PC-9 (cell line): Measurements from ENCODE around the gene BCL11A. TPM values are rescaled to one million over a fixed set of nuclear protein-coding genes. Genes with fewer than 3 reads are reported as not detected.

Source experiments
- BruUV-seq: library from RNA; stranded (reverse); fragments of 400-500 nt; replicated peaks from 2 replicates; lab custom pipeline; 2021; lab: Mats Ljungman, UMichigan
- CTCF ChIA-PET: fragments of 300-600 bp; sonication (Branson Sonifier 250); formaldehyde crosslinking; loops from one replicate; lab custom pipeline; 2022; ENCODE audit warnings: antibody characterized with exemption; lab: Charles Lee
- POLR2A ChIA-PET: fragments of 300-600 bp; sonication (Branson Sonifier 250); formaldehyde crosslinking; loops from one replicate; lab custom pipeline; 2022; ENCODE audit warnings: antibody characterized with exemption; ENCODE audit not compliant: unreplicated experiment; lab: Charles Lee
- DNase-seq, 2 experiments: peaks; one replicate each; pipeline versions ENCODE4 v3.0.0 to v3.0.0-alpha.2; 2015 to 2022; ENCODE audit warnings: mixed read lengths in 1 of 2
- H2AFZ ChIP-seq: fragments of 200-600 bp; sonication (generic); 2 replicates; pipeline ENCODE4 v1.8.1; 2017; ENCODE audit warnings: antibody characterized with exemption
- H3F3A ChIP-seq: fragments of 200-600 bp; sonication (generic); 2 replicates; pipeline ENCODE4 v1.8.1; 2017; ENCODE audit warnings: antibody characterized with exemption, mild to moderate bottlenecking, low read depth; ENCODE audit not compliant: insufficient read depth
- H3K27ac ChIP-seq: fragments of 200-600 bp; sonication (generic); 2 replicates; pipeline ENCODE4 v1.6.1; 2016; ENCODE audit warnings: mixed run types
- H3K27me3 ChIP-seq: fragments of 200-600 bp; sonication (generic); 2 replicates; pipeline ENCODE4 v1.6.1; 2016; ENCODE audit warnings: low read depth, mixed run types; ENCODE audit not compliant: insufficient read depth
- H3K36me3 ChIP-seq: fragments of 200-600 bp; sonication (generic); 2 replicates; pipeline ENCODE4 v1.6.1; 2016; ENCODE audit warnings: low read depth, mixed run types
- H3K4me1 ChIP-seq: fragments of 200-600 bp; sonication (generic); replicated peaks from 2 replicates; pipeline ENCODE4 v1.6.1; 2016; ENCODE audit warnings: mixed run types; ENCODE audit not compliant: insufficient read depth
- H3K4me2 ChIP-seq: fragments of 200-600 bp; sonication (generic); 2 replicates; pipeline ENCODE4 v1.6.1; 2017; ENCODE audit warnings: mixed run types
- H3K4me3 ChIP-seq: fragments of 200-600 bp; sonication (generic); 2 replicates; pipeline ENCODE4 v1.6.1; 2016; ENCODE audit warnings: mixed run types
- H3K79me2 ChIP-seq: fragments of 200-600 bp; sonication (generic); 2 replicates; pipeline ENCODE4 v1.6.1; 2017; ENCODE audit warnings: low read depth, mixed run types
- H3K9me2 ChIP-seq: fragments of 200-600 bp; sonication (generic); 2 replicates; pipeline ENCODE4 v1.8.1; 2017; ENCODE audit warnings: mild to moderate bottlenecking; ENCODE audit not compliant: insufficient read depth
- H3K9me3 ChIP-seq: fragments of 200-600 bp; sonication (generic); 2 replicates; pipeline ENCODE4 v1.8.1; 2016; ENCODE audit warnings: low read depth; ENCODE audit not compliant: insufficient read depth
- H4K20me1 ChIP-seq: fragments of 200-600 bp; sonication (generic); 2 replicates; pipeline ENCODE4 v1.8.1; 2017; ENCODE audit not compliant: insufficient read depth
- EZH2 ChIP-seq: fragments of 200-600 bp; sonication (generic); IDR thresholded peaks from 2 replicates; pipeline ENCODE4 v1.8.0; 2017; ENCODE audit warnings: antibody characterized with exemption, low read depth
- intact Hi-C: fragments of 100-400 bp; cut with micrococcal nuclease; formaldehyde crosslinking; loops from one replicate; pipeline ENCODE4 v1.10.0; 2022; ENCODE audit not compliant: unreplicated experiment
- total RNA-seq: library from RNA; stranded (reverse); gene quantifications from 2 replicates; pipeline ENCODE4 v1.2.3, GENCODE V29; 2021
- TF ChIP-seq, protein P1 (sequence below): fragments of 200-600 bp; sonication (generic); conservative IDR thresholded peaks from 2 replicates; pipeline ENCODE4 v1.6.1; 2017; ENCODE audit warnings: mixed run types, antibody characterized with exemption, mild to moderate bottlenecking, moderate library complexity

BCL11A gene
- total RNA-seq, 1 experiment from 2014 or later, result not detected

DNA sequence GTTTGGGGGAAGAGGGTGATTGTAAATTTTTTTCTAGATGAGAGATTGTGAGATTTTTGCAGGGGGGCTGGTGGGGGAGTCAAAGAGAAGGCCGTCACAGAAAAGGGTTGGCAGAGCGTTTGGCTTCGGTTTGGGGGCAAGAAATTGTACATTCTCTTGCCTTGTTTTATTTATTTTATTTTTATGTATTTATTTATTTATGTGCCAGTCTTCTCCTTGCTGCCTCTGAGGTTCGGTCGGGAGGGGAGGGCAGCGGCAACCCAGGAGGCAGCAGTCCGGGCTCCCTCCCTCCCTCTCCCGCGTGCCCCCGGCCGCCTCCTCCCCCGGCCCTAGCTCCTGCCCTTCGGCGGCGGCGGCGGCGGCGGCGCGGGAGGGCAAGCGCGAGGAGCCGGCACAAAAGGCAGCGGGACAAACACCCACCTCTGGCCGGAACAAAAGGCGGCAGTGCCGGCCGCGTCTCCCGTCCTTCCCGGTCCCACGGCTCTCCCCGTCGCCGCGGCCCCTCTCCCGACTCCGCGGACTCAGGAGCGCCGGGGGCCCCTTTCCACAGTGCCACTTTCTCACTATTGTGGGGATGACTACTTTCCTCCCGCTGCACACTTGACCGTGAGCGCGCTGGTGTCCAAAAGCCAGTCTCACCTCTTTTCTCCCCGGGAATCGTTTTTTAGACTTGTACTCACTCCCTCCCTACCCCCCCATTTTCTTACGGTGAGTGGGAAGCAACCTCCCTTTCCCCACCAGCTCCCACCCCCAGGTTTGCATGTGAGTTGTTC lies 1.2 kb downstream of the BCL11A start:
- ChIA-PET POLR2A (no interaction called here), CTCF (no interaction called here)
- intact Hi-C loops, result no loop called here
- TF ChIP-seq, protein P1, sequence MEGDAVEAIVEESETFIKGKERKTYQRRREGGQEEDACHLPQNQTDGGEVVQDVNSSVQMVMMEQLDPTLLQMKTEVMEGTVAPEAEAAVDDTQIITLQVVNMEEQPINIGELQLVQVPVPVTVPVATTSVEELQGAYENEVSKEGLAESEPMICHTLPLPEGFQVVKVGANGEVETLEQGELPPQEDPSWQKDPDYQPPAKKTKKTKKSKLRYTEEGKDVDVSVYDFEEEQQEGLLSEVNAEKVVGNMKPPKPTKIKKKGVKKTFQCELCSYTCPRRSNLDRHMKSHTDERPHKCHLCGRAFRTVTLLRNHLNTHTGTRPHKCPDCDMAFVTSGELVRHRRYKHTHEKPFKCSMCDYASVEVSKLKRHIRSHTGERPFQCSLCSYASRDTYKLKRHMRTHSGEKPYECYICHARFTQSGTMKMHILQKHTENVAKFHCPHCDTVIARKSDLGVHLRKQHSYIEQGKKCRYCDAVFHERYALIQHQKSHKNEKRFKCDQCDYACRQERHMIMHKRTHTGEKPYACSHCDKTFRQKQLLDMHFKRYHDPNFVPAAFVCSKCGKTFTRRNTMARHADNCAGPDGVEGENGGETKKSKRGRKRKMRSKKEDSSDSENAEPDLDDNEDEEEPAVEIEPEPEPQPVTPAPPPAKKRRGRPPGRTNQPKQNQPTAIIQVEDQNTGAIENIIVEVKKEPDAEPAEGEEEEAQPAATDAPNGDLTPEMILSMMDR, result no peak
- TF ChIP-seq EZH2, result no peak
- no peaks in the 10 kb centered on the region for H3K9me2 ChIP-seq
- H3K4me1 ChIP-seq, result 0 out of 2 replicates have a peak, but pooled peaks cover 12% of the 10 kb centered on the region
- H3K27me3 ChIP-seq, result peaks cover 82% of the 10 kb centered on the region
- DNase-seq, result no peak
- no TSS peak for BruUV-seq
- no peak overlapping the region for H3K4me2 ChIP-seq
- no peak overlapping the region for H2AFZ ChIP-seq
- H3K9me3 ChIP-seq, result no peaks in the 10 kb centered on the region
- no peak overlapping the region for H3K27ac ChIP-seq
- no peaks in the 10 kb centered on the region for H3K36me3 ChIP-seq
- H4K20me1 ChIP-seq, result no peaks in the 10 kb centered on the region
- H3F3A ChIP-seq, result no peaks in the 10 kb centered on the region
- no peak overlapping the region for H3K4me3 ChIP-seq
- H3K79me2 ChIP-seq, result no peaks in the 10 kb centered on the region

DNA sequence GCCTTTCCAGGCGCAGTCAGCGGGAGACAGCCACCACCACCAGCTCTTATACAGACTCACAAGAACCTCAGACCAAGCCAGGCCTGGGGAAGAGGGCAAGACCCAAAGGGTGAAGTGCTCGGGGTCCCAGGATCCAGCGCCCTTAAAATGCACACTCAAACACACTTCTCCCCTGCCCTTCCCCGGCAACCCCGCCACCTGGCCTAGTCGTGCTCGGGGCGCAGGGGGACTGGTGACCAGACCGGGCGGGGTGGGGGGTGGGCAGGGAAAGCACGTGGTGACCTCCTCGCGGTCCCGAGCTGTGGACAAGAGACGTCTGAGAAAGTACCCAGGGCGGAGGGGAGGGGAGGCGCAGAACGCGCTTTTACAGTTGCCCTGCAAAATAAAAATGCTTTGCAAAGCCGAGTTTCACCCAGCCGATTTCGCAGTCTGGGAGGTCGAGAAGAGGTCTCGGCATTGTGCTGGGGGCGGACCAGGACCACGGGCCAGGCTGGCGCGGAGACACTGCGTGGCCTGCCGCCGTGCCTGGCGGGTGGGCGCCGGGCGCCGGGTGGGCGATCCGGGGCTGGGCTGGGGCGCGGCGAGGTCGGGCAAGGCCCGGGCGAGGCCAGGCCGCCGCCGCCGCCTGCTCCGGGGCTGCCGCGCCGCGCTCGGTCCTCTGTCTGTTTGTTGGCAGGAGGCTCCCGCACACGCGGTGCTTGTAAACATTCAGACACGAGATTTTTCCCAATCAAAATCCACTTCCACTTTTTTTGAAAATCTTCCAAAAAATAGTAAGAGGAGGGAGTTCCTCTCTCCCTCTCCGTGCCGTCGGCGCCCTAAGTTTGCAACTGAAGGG lies 2.0 kb downstream of the BCL11A start:
- Histone ChIP-seq H3K9me2 (no peaks in the 10 kb centered on the region), H3K27me3 (peaks cover 82% of the 10 kb centered on the region), H3K4me1 (0 out of 2 replicates have a peak, but pooled peaks cover 12% of the 10 kb centered on the region), H3K4me3 (no peak overlapping the region), H3K9me3 (no peaks in the 10 kb centered on the region), H3K4me2 (no peak overlapping the region), H2AFZ (no peak overlapping the region), H4K20me1 (no peaks in the 10 kb centered on the region), H3F3A (no peaks in the 10 kb centered on the region), H3K27ac (no peak overlapping the region), H3K36me3 (no peaks in the 10 kb centered on the region), H3K79me2 (no peaks in the 10 kb centered on the region)
- no peak for DNase-seq
- TF ChIP-seq EZH2, result no peak
- CTCF ChIA-PET, result no interaction called here
- intact Hi-C loops, result no loop called here
- no TSS peak for BruUV-seq
- POLR2A ChIA-PET, result no interaction called here

DNA sequence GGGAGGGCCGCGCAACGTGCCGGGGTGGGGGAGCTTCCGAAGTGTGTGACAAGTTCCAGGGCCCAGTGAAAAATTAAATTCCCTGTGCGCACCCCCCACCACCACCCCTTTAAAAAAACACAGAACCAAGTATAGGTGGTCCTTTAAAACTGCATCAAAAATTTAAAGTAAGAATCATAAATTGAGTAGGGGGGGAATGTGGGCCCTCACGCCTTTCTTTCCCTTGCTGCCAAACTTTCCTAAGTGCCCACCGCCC lies 2.5 kb downstream of the BCL11A start:
- H3K79me2 ChIP-seq, result no peaks in the 10 kb centered on the region
- DNase-seq, result no peak
- H3F3A ChIP-seq, result no peaks in the 10 kb centered on the region
- BruUV-seq, result no TSS peak
- POLR2A ChIA-PET, result no interaction called here
- CTCF ChIA-PET, result no interaction called here
- intact Hi-C loops, result no loop called here
- H3K9me3 ChIP-seq, result no peaks in the 10 kb centered on the region
- no peak overlapping the region for H3K4me3 ChIP-seq
- H4K20me1 ChIP-seq, result no peaks in the 10 kb centered on the region
- H3K9me2 ChIP-seq, result no peaks in the 10 kb centered on the region
- peaks cover 81% of the 10 kb centered on the region for H3K27me3 ChIP-seq
- no peak overlapping the region for H3K27ac ChIP-seq
- no peak overlapping the region for H3K4me2 ChIP-seq
- 0 out of 2 replicates have a peak, but pooled peaks cover 12% of the 10 kb centered on the region for H3K4me1 ChIP-seq
- H3K36me3 ChIP-seq, result no peaks in the 10 kb centered on the region
- H2AFZ ChIP-seq, result no peak overlapping the region
- no peak for TF ChIP-seq EZH2
- TF ChIP-seq, protein P1, result no peak
